Body of pancreas (tissue), 4 donors: ENCODE data around the gene ITGBL1. TPM values are rescaled to one million over a fixed set of nuclear protein-coding genes. Genes with fewer than 3 reads are reported as not detected.

Source experiments
- ATAC-seq: fragments of 150-250 bp; one replicate; pipeline ENCODE4 v1.9.1; 2016
- DNase-seq, 4 donors: peaks; one replicate each; pipeline ENCODE4 v3.0.0-alpha.2; 2019
- H3K27ac ChIP-seq, 4 donors: fragments of 200-600 bp; sonication (generic); 1 replicate in 3 of 4; 2 replicates in 1 of 4; pipeline versions ENCODE4 v1.5.1 to v1.6.1; 2016 to 2019; ENCODE audit warnings: mild to moderate bottlenecking in 1 of 4, mixed read lengths in 1 of 4, moderate library complexity in 1 of 4
- H3K27me3 ChIP-seq, 2 donors: fragments of 200-600 bp; sonication (generic); one replicate each; pipeline ENCODE4 v1.6.0; 2016; ENCODE audit warnings: mild to moderate bottlenecking in 1 of 2
- H3K36me3 ChIP-seq, 2 donors: fragments of 200-600 bp; sonication (generic); replicated peaks in 1 of 2; 2 replicates each; pipeline ENCODE4 v1.5.1; 2016; ENCODE audit warnings: low read depth in 2 of 2; ENCODE audit not compliant: insufficient read depth in 1 of 2
- H3K4me1 ChIP-seq: fragments of 200-600 bp; sonication (generic); one replicate; pipeline ENCODE4 v1.6.0; 2016
- H3K4me3 ChIP-seq, 2 donors: fragments of 200-600 bp; sonication (generic); 1 replicate in 1 of 2; 2 replicates in 1 of 2; pipeline ENCODE4 v1.5.1; 2016 to 2019
- H3K9me3 ChIP-seq, 3 donors: fragments of 200-600 bp; sonication (generic); 1 replicate in 2 of 3; 2 replicates in 1 of 3; pipeline ENCODE4 v1.5.1; 2016
- POLR2A ChIP-seq, 3 donors: fragments of 450-650 bp; IDR thresholded peaks; one replicate each; pipeline ENCODE4 v1.6.1; 2016; ENCODE audit warnings: antibody characterized with exemption in 3 of 3, mild to moderate bottlenecking in 2 of 3
- WGBS, 2 donors: methylation state at CpG; one replicate each; pipeline ENCODE4 v1.1.5; 2017; 5-methylcytosine and 5-hydroxymethylcytosine counted together
- intact Hi-C: fragments of 100-400 bp; cut with DNase I; formaldehyde crosslinking; loops from one replicate; pipeline ENCODE4 v1.15.1; 2023
- total RNA-seq, 2 donors: library from RNA; depleted of rRNA; stranded (reverse); fragments of >200 nt; gene quantifications; one replicate each; pipeline ENCODE4 v1.1.0, GENCODE V29; 2016
- TF ChIP-seq, protein P1 (sequence below), 7 experiments: fragments of 450-650 bp in 4 of 7; fragments of 200-600 bp in 3 of 7; sonication (generic) in 3 of 7; IDR thresholded peaks; one replicate each; pipeline ENCODE4 v1.5.1; 2016 to 2019; ENCODE audit warnings: antibody characterized with exemption in 7 of 7

ITGBL1 gene
- total RNA-seq, 2 donors from 2014 or later: 1.3 to 10.4 TPM

DNA sequence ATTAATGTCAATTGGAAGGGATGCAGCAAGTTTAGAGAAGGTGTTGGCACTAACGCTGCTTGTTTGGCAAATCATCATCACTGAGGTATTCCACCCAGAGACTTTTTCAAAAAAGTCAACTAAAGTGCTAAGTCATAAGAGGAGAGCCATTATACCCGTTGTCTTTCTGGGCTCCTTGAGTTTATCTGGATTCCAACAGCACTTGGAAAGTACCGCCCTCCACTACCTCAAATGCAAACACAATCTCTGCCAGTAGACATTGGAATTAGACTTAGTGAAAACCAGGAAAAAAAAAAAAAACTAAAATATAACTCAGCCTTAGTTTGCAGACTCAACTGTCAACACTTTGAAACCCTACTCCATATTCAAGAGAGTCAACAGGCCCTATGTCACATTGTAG lies 266.0 kb downstream of the ITGBL1 start:
- intact Hi-C loops: no loop called here
- no peaks in the 10 kb centered on the region for H3K27me3 ChIP-seq
- no peaks in the 10 kb centered on the region for H3K9me3 ChIP-seq
- no peaks in the 10 kb centered on the region for H3K36me3 ChIP-seq
- H3K4me1 ChIP-seq: no peaks in the 10 kb centered on the region
- TF ChIP-seq POLR2A (IDR thresholded peaks at IDR 0.05): no peak
- TF ChIP-seq, protein P1, sequence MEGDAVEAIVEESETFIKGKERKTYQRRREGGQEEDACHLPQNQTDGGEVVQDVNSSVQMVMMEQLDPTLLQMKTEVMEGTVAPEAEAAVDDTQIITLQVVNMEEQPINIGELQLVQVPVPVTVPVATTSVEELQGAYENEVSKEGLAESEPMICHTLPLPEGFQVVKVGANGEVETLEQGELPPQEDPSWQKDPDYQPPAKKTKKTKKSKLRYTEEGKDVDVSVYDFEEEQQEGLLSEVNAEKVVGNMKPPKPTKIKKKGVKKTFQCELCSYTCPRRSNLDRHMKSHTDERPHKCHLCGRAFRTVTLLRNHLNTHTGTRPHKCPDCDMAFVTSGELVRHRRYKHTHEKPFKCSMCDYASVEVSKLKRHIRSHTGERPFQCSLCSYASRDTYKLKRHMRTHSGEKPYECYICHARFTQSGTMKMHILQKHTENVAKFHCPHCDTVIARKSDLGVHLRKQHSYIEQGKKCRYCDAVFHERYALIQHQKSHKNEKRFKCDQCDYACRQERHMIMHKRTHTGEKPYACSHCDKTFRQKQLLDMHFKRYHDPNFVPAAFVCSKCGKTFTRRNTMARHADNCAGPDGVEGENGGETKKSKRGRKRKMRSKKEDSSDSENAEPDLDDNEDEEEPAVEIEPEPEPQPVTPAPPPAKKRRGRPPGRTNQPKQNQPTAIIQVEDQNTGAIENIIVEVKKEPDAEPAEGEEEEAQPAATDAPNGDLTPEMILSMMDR (IDR thresholded peaks at IDR 0.05): no peak
- no peak overlapping the region for H3K27ac ChIP-seq
- no peak overlapping the region for H3K4me3 ChIP-seq
- ATAC-seq (no peak), DNase-seq (no peak)
- 57 to 76% methylated on average over 3 of the region's 3 CpGs for WGBS, 2 donors

DNA sequence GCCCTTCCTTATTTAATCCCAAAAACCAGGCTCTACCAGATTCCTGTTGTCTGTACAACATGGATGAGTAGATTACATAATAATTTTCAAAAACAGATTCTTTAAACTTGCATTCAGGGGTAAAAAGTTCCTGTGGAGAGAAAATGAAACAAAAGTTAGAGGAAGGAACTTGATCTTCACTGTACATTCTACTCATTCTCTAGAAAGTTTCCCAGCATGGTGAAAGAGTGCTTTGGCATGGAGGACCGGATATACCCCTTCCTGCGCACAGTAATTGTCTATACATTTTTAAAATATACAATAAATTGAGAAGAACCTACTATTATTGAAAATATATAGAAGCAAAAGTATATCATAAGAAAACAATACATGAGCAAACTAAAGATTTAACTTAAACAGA lies 274.2 kb downstream of the ITGBL1 start:
- DNase-seq (no peak), ATAC-seq (no peak)
- Histone ChIP-seq H3K9me3 (no peaks in the 10 kb centered on the region), H3K4me1 (no peaks in the 10 kb centered on the region), H3K27me3 (no peaks in the 10 kb centered on the region), H3K27ac (no peak overlapping the region), H3K36me3 (no peaks in the 10 kb centered on the region), H3K4me3 (no peak overlapping the region)
- intact Hi-C loops: no loop called here
- TF ChIP-seq, protein P1 (IDR thresholded peaks at IDR 0.05): no peak
- no peak for TF ChIP-seq POLR2A (IDR thresholded peaks at IDR 0.05)
- 61 to 75% methylated on average over 2 of the region's 2 CpGs for WGBS, 2 donors

DNA sequence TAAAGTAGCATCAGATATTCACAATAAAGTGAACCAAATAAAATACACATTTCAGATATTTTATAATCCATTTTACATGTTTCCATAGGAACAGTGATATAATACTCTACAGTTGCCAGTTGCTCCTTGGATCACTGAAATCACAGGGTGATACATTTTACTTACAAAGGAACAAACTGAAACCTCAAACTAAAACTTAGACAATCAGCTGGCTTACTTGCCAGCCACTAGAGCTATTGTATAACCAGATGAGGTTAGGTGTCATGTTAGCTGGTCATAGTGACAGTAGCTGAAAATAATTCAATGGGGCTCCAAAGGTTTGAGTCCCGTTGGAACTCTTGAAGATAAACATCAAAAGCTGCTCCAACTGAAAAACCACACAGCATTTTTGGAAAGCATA lies 274.6 kb downstream of the ITGBL1 start:
- Histone ChIP-seq H3K4me3 (no peak overlapping the region), H3K27me3 (no peaks in the 10 kb centered on the region), H3K9me3 (no peaks in the 10 kb centered on the region), H3K36me3 (no peaks in the 10 kb centered on the region), H3K4me1 (no peaks in the 10 kb centered on the region), H3K27ac (no peak overlapping the region)
- intact Hi-C loops: no loop called here
- DNase-seq: no peak
- ATAC-seq: no peak
- no peak for TF ChIP-seq POLR2A (IDR thresholded peaks at IDR 0.05)
- TF ChIP-seq, protein P1 (IDR thresholded peaks at IDR 0.05): no peak
- WGBS, 2 donors: 20 to 25% methylated on average over 1 of the region's 1 CpG

DNA sequence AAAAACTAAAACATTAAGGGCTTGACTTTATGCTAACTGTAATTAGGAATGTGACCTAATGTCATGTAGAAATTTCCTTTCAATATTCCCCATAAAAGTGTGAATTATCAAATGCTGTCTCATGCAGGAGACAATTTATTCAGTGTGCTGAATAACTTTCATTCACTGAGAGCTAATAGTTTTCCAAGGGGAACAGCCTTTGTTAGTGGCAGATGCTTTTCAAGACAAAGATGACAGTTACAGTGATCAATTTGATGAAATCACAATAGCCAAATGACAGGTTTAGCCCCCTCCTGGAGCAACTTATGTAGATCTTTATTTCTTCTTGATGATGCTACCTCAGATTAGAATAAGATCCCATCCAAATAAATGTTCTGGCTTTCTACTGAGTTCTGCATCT lies 275.5 kb downstream of the ITGBL1 start:
- DNase-seq: no peak
- ATAC-seq: no peak
- no peak overlapping the region for H3K4me3 ChIP-seq
- H3K9me3 ChIP-seq: no peaks in the 10 kb centered on the region
- no peaks in the 10 kb centered on the region for H3K36me3 ChIP-seq
- no peak for TF ChIP-seq POLR2A (IDR thresholded peaks at IDR 0.05)
- TF ChIP-seq, protein P1 (IDR thresholded peaks at IDR 0.05): no peak
- no peaks in the 10 kb centered on the region for H3K4me1 ChIP-seq
- intact Hi-C loops: no loop called here
- no peak overlapping the region for H3K27ac ChIP-seq
- H3K27me3 ChIP-seq: no peaks in the 10 kb centered on the region

DNA sequence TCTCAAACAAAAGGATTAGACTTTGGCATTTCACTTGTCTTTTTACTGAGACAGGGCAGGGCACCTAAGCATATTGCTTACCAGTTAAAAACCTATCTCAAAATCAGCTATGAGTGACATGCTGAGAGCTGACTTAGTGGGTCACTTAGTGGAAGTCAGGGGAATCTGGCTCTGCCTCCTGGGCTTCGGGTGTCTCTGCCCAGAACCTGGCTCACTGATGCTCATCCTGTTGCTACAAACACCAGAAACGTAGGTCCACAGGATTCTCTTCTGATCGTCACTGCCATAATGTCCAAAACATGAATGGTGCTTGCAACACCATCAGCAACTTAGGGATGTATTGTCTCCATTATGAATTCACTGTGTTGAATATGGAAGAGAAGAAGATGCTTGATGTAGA lies 276.1 kb downstream of the ITGBL1 start:
- TF ChIP-seq, protein P1 (IDR thresholded peaks at IDR 0.05): no peak
- no peak for TF ChIP-seq POLR2A (IDR thresholded peaks at IDR 0.05)
- no peak for ATAC-seq

More for the DNA sequence above, 276.1 kb downstream of the ITGBL1 start:
- Histone ChIP-seq H3K9me3 (no peaks in the 10 kb centered on the region), H3K36me3 (no peaks in the 10 kb centered on the region), H3K27me3 (no peaks in the 10 kb centered on the region), H3K4me3 (no peak overlapping the region), H3K27ac (no peak overlapping the region), H3K4me1 (no peaks in the 10 kb centered on the region)
- intact Hi-C loops: no loop called here
- WGBS, 2 donors: 53 to 59% methylated on average over 2 to 3 of the region's 3 CpGs
- DNase-seq: no peak
